ENCODE measurements around the gene TTC23.

TTC23 gene

DNA sequence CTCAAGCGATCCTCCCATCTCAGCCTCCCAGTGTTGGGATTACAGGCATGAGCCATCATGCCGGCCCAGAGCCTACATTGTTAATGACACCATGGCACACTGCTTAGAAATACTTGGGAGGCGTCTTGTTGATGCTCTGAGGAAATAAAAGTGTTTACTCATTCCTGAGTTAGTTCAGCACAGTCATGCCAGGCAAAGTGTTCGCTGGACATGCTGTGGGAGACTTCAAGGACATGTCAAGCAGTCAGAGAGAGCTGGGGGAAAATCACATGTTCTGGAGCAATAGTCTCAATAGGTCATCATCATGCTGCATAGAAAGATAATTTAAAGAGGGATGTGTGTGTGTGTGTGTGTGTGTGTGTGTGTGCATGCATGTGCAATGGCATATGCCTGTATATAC lies 37.5 kb downstream of the TTC23 start:
- DNase-seq (ENCODE audit: low read depth in 1 of 2, low spot score in 1 of 2), result no peak
- TF ChIP-seq GABPA (IDR thresholded peaks at IDR 0.05; ENCODE audit: low read depth), result no peak
- TF ChIP-seq CTCF (IDR thresholded peaks at IDR 0.05; ENCODE audit: insufficient read depth, low read length), result no peak
- TF ChIP-seq SPI1 (IDR thresholded peaks at IDR 0.05; ENCODE audit: borderline replicate concordance, low read depth), result no peak
- TF ChIP-seq POLR2AphosphoS5 (IDR thresholded peaks at IDR 0.05; ENCODE audit: low read depth), result no peak
- TF ChIP-seq REST (IDR thresholded peaks at IDR 0.05; ENCODE audit: insufficient replicate concordance, low read depth), result no peak
- no peaks in the 10 kb centered on the region for H3K27me3 ChIP-seq (ENCODE audit: insufficient read depth, poor library complexity, severe bottlenecking)
- H3K4me3 ChIP-seq (replicated peaks; ENCODE audit: insufficient read depth, low read length), result no peak overlapping the region
- no peak overlapping the region for H3K27ac ChIP-seq (replicated peaks)

DNA sequence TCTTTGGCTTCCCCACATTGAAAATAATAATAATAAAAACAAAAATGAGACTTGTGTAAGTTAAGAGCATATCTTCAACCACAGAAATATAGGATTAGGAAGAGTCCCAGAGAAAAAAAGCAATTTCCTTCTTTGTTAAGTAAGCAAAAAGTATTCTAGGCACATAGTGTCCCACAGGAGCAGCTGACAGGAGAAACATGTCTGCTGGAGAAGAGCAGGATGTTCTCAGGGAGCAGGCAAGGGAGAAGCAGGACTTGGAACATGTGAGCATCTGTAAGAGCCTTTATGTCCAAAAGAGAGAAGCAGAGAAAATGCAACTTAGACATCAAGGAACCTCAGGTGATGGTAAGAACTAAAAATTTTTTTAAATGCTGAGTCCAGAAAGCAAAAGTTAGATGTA lies 39.0 kb downstream of the TTC23 start:
- TF ChIP-seq REST (IDR thresholded peaks at IDR 0.05; ENCODE audit: insufficient replicate concordance, low read depth) (no peak), CTCF (IDR thresholded peaks at IDR 0.05; ENCODE audit: insufficient read depth, low read length) (no peak), GABPA (IDR thresholded peaks at IDR 0.05; ENCODE audit: low read depth) (no peak), SPI1 (IDR thresholded peaks at IDR 0.05; ENCODE audit: borderline replicate concordance, low read depth) (no peak), POLR2AphosphoS5 (IDR thresholded peaks at IDR 0.05; ENCODE audit: low read depth) (no peak)
- no peak overlapping the region for H3K27ac ChIP-seq (replicated peaks)
- H3K27me3 ChIP-seq (ENCODE audit: insufficient read depth, poor library complexity, severe bottlenecking), result no peaks in the 10 kb centered on the region
- no peak for DNase-seq (ENCODE audit: low read depth in 1 of 2, low spot score in 1 of 2)
- H3K4me3 ChIP-seq (replicated peaks; ENCODE audit: insufficient read depth, low read length), result no peak overlapping the region

DNA sequence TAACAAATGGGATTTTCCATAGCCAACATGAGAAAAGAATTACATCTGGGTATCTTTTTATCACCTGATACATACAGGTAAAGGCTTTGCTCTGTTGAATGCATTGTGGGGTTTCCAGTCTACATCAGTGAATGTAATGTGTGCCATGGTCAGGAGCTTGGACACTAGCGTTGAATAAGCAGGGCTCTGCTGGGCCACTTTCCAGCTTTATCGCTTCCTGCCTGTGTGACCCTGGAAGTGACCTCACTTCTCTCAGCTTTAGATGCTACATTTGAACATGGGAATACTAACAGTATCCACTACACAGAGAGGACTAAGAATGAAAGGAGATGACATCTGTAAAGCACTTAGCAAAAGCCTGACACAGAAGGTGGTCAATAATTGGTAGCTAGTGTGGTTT lies 40.1 kb downstream of the TTC23 start:
- DNase-seq (ENCODE audit: low read depth in 1 of 2, low spot score in 1 of 2), result no peak
- H3K4me3 ChIP-seq (replicated peaks; ENCODE audit: insufficient read depth, low read length), result no peak overlapping the region
- H3K27ac ChIP-seq (replicated peaks), result no peak overlapping the region
- no peaks in the 10 kb centered on the region for H3K27me3 ChIP-seq (ENCODE audit: insufficient read depth, poor library complexity, severe bottlenecking)
- TF ChIP-seq REST (IDR thresholded peaks at IDR 0.05; ENCODE audit: insufficient replicate concordance, low read depth), result no peak
- no peak for TF ChIP-seq GABPA (IDR thresholded peaks at IDR 0.05; ENCODE audit: low read depth)
- TF ChIP-seq CTCF (IDR thresholded peaks at IDR 0.05; ENCODE audit: insufficient read depth, low read length), result no peak
- no peak for TF ChIP-seq POLR2AphosphoS5 (IDR thresholded peaks at IDR 0.05; ENCODE audit: low read depth)
